Measurements from ENCODE around the gene TMEM221. TPM values are rescaled to one million over a fixed set of nuclear protein-coding genes. Genes with fewer than 3 reads are reported as not detected.

TMEM221 gene
- polyA plus RNA-seq, 6 donors from 2014 or later = 0.52 TPM; not detected in 5

GRCh38 chr19:17468302-17469091, 20.0 kb upstream of the TMEM221 start:
- no peak for ATAC-seq (ENCODE audit: low read depth in 2 of 2)
- Mint-ChIP-seq H3K9me3 (no peaks in the 10 kb centered on the region), H3K27ac (peak overlapping the region in 4 of 6 donors; percentile 37 to 94 (median 74)), H3K4me3 (peak overlapping the region; percentile 89 to 100 (median 95)), H3K36me3 (no peaks in the 10 kb centered on the region), H3K27me3 (peaks cover 0 to 3% (median 0%) of the 10 kb centered on the region in 3 donors), H3K4me1 (peaks cover 25 to 35% (median 26%) of the 10 kb centered on the region in 3 donors)
- DNase-seq = no peak

- Mint-ChIP-seq H3K9me3 (no peaks in the 10 kb centered on the region), H3K4me3 (peak overlapping the region in 6 of 8 donors; percentile 4 to 89 (median 21)), H3K36me3 (no peaks in the 10 kb centered on the region), H3K27me3 (peaks cover 0 to 6% (median 0%) of the 10 kb centered on the region in 3 donors), H3K27ac (peak overlapping the region in 1 of 6 donors; percentile 71), H3K4me1 (peaks cover 25 to 35% (median 26%) of the 10 kb centered on the region in 3 donors)
- DNase-seq = no peak
- no peak for ATAC-seq (ENCODE audit: low read depth in 2 of 2)
These were observed 19.2 kb upstream of the TMEM221 start for GRCh38 chr19:17467471-17468301.

DNA sequence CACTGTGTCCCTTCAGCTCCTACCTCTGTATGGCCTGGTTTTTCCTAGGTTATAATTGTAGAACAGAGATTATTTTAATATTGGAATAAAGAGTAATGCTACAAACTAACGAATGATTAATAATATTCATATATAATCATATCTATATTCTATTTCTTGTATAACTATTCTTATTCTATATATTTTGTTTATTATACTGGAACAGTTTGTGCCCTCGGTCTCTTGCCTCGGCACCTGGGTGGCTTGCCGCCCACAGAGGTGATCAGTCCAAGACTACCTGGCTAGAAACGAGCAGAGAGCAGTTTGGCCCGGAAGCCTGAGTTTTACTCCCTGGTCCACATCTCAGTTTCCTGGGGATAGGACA, 18.0 kb upstream of the TMEM221 start:
- H3K36me3 Mint-ChIP-seq = no peaks in the 10 kb centered on the region
- no peaks in the 10 kb centered on the region for H3K9me3 Mint-ChIP-seq
- DNase-seq (no peak), ATAC-seq (ENCODE audit: low read depth in 2 of 2) (no peak)
- H3K27me3 Mint-ChIP-seq = peaks cover 0 to 8% (median 0%) of the 10 kb centered on the region in 3 donors
- H3K4me3 Mint-ChIP-seq = peak overlapping the region in 2 of 8 donors; percentile 22 to 55
- no peak overlapping the region for H3K27ac Mint-ChIP-seq
- peaks cover 25 to 35% (median 26%) of the 10 kb centered on the region in 3 donors for H3K4me1 Mint-ChIP-seq

- no peak within 1 kb of the TSS for H3K27ac Mint-ChIP-seq
- ATAC-seq (ENCODE audit: low read depth in 2 of 2) (no peak), DNase-seq (no peak)
- no peak within 1 kb of the TSS for H3K4me3 Mint-ChIP-seq
- no peaks in the 10 kb centered on the region for H3K36me3 Mint-ChIP-seq
- peaks cover 16 to 49% (median 17%) of the 10 kb centered on the region in 3 donors for H3K27me3 Mint-ChIP-seq
- H3K4me1 Mint-ChIP-seq = peaks cover 0 to 5% (median 3%) of the 10 kb centered on the region in 3 donors
- H3K9me3 Mint-ChIP-seq = no peaks in the 10 kb centered on the region
These were observed 12.1 kb upstream of the TMEM221 start, which contains the start of gene NXNL1 for GRCh38 chr19:17460372-17461230. TSS of gene NXNL1 (minus strand) at chr19:17460926. CDS start at chr19:17460869, 57 bp downstream.

GRCh38 chr19:17458970-17459369, 10.5 kb upstream of the TMEM221 start:
- Mint-ChIP-seq H3K9me3 (no peaks in the 10 kb centered on the region), H3K27ac (peak overlapping the region in 1 of 6 donors; percentile 80), H3K36me3 (no peaks in the 10 kb centered on the region), H3K27me3 (peaks cover 23 to 65% (median 32%) of the 10 kb centered on the region in 3 donors), H3K4me1 (peaks cover 0 to 5% (median 3%) of the 10 kb centered on the region in 3 donors), H3K4me3 (no peak overlapping the region)
- no peak for DNase-seq
- ATAC-seq (ENCODE audit: low read depth in 2 of 2) = no peak

DNA sequence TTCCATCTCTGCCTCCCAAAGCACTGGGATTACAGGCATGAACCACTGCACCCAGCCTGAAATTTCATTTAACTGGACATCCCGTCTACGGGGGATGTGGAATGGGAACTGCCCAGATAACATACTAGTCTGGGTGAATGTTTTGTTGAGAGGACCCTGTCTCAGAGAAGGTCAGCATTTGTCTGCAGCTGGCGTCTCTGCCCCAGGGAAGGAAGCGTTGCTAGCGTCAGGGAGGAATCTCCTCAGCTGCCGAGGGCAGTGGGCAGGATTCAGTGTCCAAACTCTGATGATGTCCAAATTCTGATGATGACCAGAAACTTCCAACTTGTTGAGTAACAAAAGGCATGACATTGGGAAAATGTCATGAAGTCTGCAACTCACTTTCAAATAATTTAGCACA, 9.1 kb upstream of the TMEM221 start:
- Mint-ChIP-seq H3K27ac (no peak overlapping the region), H3K27me3 (peaks cover 30 to 66% (median 38%) of the 10 kb centered on the region in 3 donors), H3K36me3 (no peaks in the 10 kb centered on the region), H3K9me3 (no peaks in the 10 kb centered on the region), H3K4me1 (peaks cover 5 to 12% (median 10%) of the 10 kb centered on the region in 3 donors), H3K4me3 (no peak overlapping the region)
- DNase-seq (no peak), ATAC-seq (ENCODE audit: low read depth in 2 of 2) (no peak)

- DNase-seq (no peak), ATAC-seq (ENCODE audit: low read depth in 2 of 2) (no peak)
- no peaks in the 10 kb centered on the region for H3K36me3 Mint-ChIP-seq
- H3K27me3 Mint-ChIP-seq = peaks cover 36 to 76% (median 38%) of the 10 kb centered on the region in 3 donors
- no peaks in the 10 kb centered on the region for H3K9me3 Mint-ChIP-seq
- H3K4me3 Mint-ChIP-seq = no peak overlapping the region
- H3K4me1 Mint-ChIP-seq = peaks cover 5 to 12% (median 10%) of the 10 kb centered on the region in 3 donors
- no peak overlapping the region for H3K27ac Mint-ChIP-seq
These were observed 7.7 kb upstream of the TMEM221 start for GRCh38 chr19:17456127-17456526.

DNA sequence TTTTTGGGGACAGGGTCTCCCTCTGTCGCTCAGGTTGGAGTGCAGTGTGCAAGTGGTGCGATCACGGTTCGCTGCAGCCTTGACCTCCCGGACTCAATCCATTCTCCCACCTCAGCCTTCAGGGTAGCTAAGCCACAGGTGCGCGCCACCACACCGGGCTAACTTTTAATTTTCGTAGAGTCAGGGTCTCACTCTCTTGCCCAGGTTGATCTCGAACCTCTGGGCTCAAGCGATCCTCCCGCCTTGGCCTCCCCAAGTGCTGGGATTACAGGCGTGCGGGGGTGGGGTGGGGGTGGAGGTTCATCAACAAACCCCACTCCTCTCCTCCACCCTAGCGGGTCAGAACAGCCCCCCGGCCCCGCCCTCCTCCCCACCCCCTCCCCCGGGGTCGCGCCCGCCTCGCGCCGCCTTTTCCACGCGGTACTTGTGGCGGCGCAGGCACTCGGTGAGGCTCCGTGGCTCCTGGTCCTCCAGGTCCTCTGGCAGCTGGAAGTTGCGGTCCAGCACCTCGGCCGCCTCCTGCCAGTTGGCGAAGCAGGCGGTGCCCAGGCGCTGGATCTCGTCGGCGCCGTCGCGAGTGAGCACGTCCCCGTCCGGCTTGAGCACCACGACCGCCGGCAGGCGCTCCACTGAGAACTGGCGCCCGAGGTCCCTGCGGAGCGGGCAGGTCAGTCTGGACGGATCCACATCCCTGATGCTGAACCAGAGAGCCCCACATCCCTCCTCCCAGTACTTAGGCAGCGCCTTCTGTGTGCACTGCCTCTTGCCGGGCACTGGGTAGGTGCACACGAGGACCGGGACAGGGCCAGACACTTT, 7.0 kb upstream of the TMEM221 start:
- Mint-ChIP-seq H3K27ac (peak overlapping the region in 1 of 6 donors; percentile 60), H3K27me3 (peaks cover 36 to 76% (median 39%) of the 10 kb centered on the region in 3 donors), H3K4me1 (peaks cover 5 to 12% (median 10%) of the 10 kb centered on the region in 3 donors), H3K4me3 (no peak overlapping the region), H3K36me3 (no peaks in the 10 kb centered on the region), H3K9me3 (no peaks in the 10 kb centered on the region)
- no peak for DNase-seq
- ATAC-seq (ENCODE audit: low read depth in 2 of 2) = no peak

- peaks cover 44 to 80% (median 48%) of the 10 kb centered on the region in 3 donors for H3K27me3 Mint-ChIP-seq
- no peak overlapping the region for H3K27ac Mint-ChIP-seq
These were observed 6.2 kb upstream of the TMEM221 start for GRCh38 chr19:17454576-17455071.

GRCh38 chr19:17451820-17452219, 3.4 kb upstream of the TMEM221 start:
- Mint-ChIP-seq H3K4me3 (no peak overlapping the region), H3K4me1 (peaks cover 10 to 17% (median 15%) of the 10 kb centered on the region in 3 donors), H3K9me3 (peaks cover 0 to 5% (median 0%) of the 10 kb centered on the region in 7 donors), H3K36me3 (no peaks in the 10 kb centered on the region), H3K27me3 (peaks cover 35 to 73% (median 46%) of the 10 kb centered on the region in 3 donors), H3K27ac (no peak overlapping the region)
- DNase-seq (no peak), ATAC-seq (ENCODE audit: low read depth in 2 of 2) (no peak)

More at GRCh38 chr19:17454576-17455071, 6.2 kb upstream of the TMEM221 start:
- Mint-ChIP-seq H3K9me3 (peaks cover 0 to 4% (median 0%) of the 10 kb centered on the region in 7 donors), H3K4me3 (no peak overlapping the region), H3K36me3 (no peaks in the 10 kb centered on the region), H3K4me1 (peaks cover 10 to 17% (median 15%) of the 10 kb centered on the region in 3 donors)
- no peak for DNase-seq
- ATAC-seq (ENCODE audit: low read depth in 2 of 2) = no peak

- H3K27ac Mint-ChIP-seq = peak overlapping the region in 1 of 6 donors; percentile 20
- H3K4me1 Mint-ChIP-seq = peaks cover 10 to 12% (median 12%) of the 10 kb centered on the region in 3 donors
- H3K4me3 Mint-ChIP-seq = peak overlapping the region in 5 of 8 donors; percentile 23 to 74 (median 25)
- H3K9me3 Mint-ChIP-seq = peaks cover 0 to 5% (median 0%) of the 10 kb centered on the region in 7 donors
- H3K27me3 Mint-ChIP-seq = peaks cover 28 to 60% (median 38%) of the 10 kb centered on the region in 3 donors
- no peak for ATAC-seq (ENCODE audit: low read depth in 2 of 2)
- no peaks in the 10 kb centered on the region for H3K36me3 Mint-ChIP-seq
- no peak for DNase-seq
These were observed 2.0 kb upstream of the TMEM221 start for GRCh38 chr19:17450264-17451075.
